SJSA1 (cell line): ENCODE data around the gene ZNF383. TPM values are rescaled to one million over a fixed set of nuclear protein-coding genes. Genes with fewer than 3 reads are reported as not detected.
"Not testable (repeated sequence)": the region's sequence is repeated elsewhere in the genome, so short reads cannot be mapped to it uniquely, and the experiment has no call there.

Source experiments
- DNase-seq, 2 experiments: peaks; one replicate each; pipeline ENCODE4 v3.0.0-alpha.2; 2015 to 2020; ENCODE audit warnings: low spot score in 2 of 2, low read depth in 1 of 2
- H3K27ac ChIP-seq: fragments of 250-450 bp; sonication (Bioruptor Pico); 2 replicates; pipeline ENCODE4 v1.5.1; 2020; ENCODE audit warnings: mild to moderate bottlenecking, moderate library complexity
- H3K27me3 ChIP-seq: fragments of 250-450 bp; sonication (Bioruptor Pico); replicated peaks from 2 replicates; pipeline ENCODE4 v1.5.1; 2020; ENCODE audit warnings: mild to moderate bottlenecking, moderate library complexity
- H3K36me3 ChIP-seq: fragments of 250-450 bp; sonication (Bioruptor Pico); 2 replicates; pipeline ENCODE4 v1.5.1; 2020; ENCODE audit warnings: mild to moderate bottlenecking
- H3K4me1 ChIP-seq: fragments of 250-450 bp; sonication (Bioruptor Pico); replicated peaks from 2 replicates; pipeline ENCODE4 v1.6.1; 2021; ENCODE audit warnings: mild to moderate bottlenecking
- H3K4me3 ChIP-seq: fragments of 250-450 bp; sonication (Bioruptor Pico); 2 replicates; pipeline ENCODE4 v1.5.1; 2020; ENCODE audit warnings: mild to moderate bottlenecking
- H3K9me3 ChIP-seq: fragments of 250-450 bp; sonication (Bioruptor Pico); replicated peaks from 2 replicates; pipeline ENCODE4 v1.5.1; 2020; ENCODE audit warnings: mild to moderate bottlenecking
- total RNA-seq: library from RNA; depleted of rRNA; stranded (reverse); fragments of >200 nt; shearing (Covaris generic); gene quantifications from 2 replicates; pipeline ENCODE4 v1.2.3, GENCODE V29; 2014; rRNA removed

ZNF383 gene
- total RNA-seq, 1 experiment from 2014 or later, result 1.5 TPM

DNA sequence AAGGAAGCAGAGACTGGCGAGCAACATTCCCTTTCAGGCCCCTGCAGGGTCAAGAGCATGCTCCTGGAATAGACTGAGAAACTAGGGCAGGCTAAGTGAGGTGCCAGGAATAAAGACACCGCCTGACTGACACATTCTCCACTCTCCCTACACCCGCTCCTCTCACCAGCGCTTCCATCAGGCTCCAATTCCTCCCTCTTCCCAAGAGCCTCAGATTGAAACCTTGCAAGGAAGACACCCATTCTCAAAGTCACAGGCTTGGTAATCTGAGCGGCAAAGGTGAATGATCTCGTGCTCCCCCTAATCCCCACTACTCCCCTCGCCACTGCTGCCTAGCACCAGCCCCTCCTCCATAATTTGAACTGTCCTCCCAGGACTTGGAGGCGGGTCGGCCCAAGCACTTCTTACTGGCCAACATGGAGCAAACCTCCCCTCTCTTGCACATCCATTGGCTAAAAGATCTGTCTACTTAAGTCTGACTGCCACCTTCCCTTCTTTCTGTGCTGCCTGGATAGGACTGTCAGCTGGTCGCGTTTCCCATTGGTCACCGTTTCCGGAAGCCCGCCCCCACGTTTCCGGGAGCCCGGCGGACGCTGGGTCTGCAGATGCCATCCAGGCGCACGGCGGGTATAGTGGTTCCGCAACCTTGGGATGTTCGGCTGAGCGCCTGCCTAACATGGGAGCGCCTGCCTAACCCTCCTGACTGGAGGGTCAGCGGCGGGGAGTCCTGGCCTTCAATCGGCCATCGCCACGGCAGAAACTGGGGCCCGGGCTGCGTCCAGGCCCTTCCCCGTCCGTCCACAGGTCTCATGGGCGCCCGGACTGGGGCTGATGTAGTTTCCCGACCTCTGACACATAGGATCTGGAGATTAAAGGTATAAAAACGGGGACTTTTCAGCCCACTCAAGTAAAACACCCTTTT lies 33.6 kb downstream of the ZNF383 start:
- Histone ChIP-seq H3K36me3 (no peaks in the 10 kb centered on the region), H3K4me3 (no peak overlapping the region), H3K27ac (no peak overlapping the region), H3K9me3 (peaks cover 6% of the 10 kb centered on the region; the same call in 1 of the 2 replicates), H3K4me1 (no peaks in the 10 kb centered on the region), H3K27me3 (no peaks in the 10 kb centered on the region)
- no peak for DNase-seq

DNA sequence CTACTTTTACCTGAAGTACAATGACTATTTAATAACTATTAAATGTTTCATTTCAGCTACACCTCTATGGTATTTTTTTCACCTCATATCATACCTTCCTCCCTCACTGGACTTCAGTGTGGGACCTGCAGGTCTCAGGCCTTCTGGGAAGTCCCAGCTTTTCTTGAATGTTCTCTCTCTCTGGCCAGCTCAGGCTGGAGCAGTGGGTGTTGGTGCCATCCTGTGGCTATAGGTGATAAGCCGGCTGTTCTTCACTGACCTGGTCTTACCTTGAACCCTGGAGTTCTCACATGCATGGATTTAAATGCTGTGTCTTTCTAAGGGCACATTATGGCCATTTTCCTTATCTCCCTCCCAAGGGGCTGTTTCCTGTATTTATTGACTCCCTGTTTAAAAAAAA lies 45.0 kb downstream of the ZNF383 start:
- not testable (repeated sequence) for H3K27ac ChIP-seq, H3K9me3 ChIP-seq, H3K4me3 ChIP-seq, H3K27me3 ChIP-seq, H3K36me3 ChIP-seq, H3K4me1 ChIP-seq, DNase-seq

DNA sequence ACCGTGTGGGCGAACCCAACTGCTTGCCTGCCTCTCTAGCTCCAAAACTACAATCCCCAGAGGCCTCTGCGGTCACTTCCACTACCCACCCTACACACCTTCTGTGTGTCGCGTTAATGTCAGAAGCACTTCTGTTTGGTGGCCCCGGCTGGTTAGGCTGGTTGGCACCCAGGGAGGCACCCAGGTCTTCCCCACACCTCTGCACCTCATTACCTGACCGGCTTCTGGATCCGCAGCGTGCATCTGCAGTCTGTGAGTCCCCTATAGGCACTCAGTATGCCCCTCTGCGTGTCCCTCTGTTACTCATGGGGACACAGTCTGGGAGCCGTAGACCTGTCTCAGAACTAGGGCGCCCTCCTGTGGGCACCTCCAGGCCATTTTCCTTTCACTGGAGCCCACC lies 49.0 kb downstream of the ZNF383 start:
- not testable (repeated sequence) for H3K27me3 ChIP-seq, H3K9me3 ChIP-seq, H3K4me3 ChIP-seq, H3K4me1 ChIP-seq, DNase-seq, H3K27ac ChIP-seq, H3K36me3 ChIP-seq

DNA sequence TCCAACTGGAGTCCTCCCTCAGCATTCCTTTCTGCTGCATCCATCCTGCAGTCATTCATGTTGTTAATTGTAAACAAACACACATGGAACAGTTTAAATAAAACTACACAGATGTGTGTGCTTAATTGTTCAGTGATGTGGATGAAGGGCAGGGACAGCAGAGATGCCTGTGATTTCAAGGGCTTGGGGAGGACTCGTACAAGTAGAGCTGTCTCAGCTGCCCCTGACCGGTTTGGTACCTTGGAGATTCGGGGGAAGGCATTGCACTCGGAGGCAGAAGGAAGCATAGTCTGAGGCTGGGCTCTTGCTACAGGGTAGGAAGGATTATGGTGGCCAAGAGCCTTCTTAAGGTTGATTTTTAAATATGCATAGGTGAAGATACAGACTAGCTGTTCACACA lies 49.7 kb downstream of the ZNF383 start:
- H3K9me3 ChIP-seq, H3K27ac ChIP-seq, H3K27me3 ChIP-seq, H3K4me3 ChIP-seq, DNase-seq, H3K36me3 ChIP-seq, H3K4me1 ChIP-seq: not testable (repeated sequence)

DNA sequence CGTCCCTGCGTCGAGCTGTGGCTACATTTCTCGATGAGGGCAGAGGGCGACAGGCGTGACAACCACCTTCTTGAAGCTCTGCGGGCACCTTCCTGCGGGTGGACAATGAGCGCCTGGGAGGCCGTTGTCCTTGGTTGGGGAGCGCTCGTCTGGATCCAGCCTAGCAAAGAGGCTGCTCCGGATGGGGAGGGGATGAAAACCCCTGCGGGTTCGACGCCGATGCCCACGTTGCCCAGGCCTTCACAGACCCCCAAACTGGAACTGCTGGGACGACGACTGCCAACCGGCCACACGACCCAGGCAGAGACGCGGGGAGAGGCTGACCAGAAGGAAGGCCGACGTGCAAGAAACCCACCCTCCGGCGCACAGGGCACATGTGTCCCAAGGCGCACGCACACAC lies 62.6 kb downstream of the ZNF383 start:
- H3K4me1 ChIP-seq, H3K4me3 ChIP-seq, DNase-seq, H3K9me3 ChIP-seq, H3K27me3 ChIP-seq, H3K36me3 ChIP-seq, H3K27ac ChIP-seq: not testable (repeated sequence)

DNA sequence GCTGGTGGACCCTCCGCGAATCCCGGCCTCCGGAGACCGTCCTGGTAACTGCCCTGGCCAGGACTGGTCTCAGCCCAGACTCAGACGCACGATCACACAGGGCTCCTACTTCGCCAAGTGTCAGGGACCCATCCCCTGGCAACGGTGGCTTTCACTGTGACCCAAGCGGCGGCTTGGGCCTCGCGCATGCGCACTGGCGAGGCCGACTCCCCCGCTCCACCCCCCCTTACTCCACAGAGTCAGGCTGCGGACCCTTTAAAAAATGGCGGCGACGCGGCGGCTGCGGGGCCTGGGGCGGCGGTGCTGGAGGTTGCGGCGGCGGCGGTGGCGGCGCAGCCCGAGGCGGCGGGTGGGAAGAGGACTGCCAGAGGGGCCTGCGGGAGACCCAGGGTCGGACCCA lies 66.0 kb downstream of the ZNF383 start:
- not testable (repeated sequence) for H3K27ac ChIP-seq

DNA sequence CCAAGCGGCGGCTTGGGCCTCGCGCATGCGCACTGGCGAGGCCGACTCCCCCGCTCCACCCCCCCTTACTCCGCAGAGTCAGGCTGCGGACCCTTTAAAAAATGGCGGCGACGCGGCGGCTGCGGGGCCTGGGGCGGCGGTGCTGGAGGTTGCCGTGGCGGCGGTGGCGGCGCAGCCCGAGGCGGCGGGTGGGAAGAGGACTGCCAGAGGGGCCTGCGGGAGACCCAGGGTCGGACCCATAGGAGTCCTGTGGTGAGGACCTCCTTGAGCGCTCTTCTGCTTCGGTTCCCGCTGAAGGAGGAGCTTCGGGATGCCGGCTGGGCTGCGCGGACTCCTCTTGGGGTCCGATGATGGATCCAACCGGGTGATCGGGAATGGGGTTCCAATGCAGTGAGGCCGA lies 71.2 kb downstream of the ZNF383 start:
- not testable (repeated sequence) for H3K4me1 ChIP-seq, H3K36me3 ChIP-seq, H3K4me3 ChIP-seq, H3K27ac ChIP-seq, H3K27me3 ChIP-seq, H3K9me3 ChIP-seq
- DNase-seq, result peak in 1 of 2 experiments; percentile 80

More for the DNA sequence above, 66.0 kb downstream of the ZNF383 start:
- H3K4me1 ChIP-seq, H3K36me3 ChIP-seq, H3K4me3 ChIP-seq, H3K27me3 ChIP-seq, DNase-seq, H3K9me3 ChIP-seq: not testable (repeated sequence)

DNA sequence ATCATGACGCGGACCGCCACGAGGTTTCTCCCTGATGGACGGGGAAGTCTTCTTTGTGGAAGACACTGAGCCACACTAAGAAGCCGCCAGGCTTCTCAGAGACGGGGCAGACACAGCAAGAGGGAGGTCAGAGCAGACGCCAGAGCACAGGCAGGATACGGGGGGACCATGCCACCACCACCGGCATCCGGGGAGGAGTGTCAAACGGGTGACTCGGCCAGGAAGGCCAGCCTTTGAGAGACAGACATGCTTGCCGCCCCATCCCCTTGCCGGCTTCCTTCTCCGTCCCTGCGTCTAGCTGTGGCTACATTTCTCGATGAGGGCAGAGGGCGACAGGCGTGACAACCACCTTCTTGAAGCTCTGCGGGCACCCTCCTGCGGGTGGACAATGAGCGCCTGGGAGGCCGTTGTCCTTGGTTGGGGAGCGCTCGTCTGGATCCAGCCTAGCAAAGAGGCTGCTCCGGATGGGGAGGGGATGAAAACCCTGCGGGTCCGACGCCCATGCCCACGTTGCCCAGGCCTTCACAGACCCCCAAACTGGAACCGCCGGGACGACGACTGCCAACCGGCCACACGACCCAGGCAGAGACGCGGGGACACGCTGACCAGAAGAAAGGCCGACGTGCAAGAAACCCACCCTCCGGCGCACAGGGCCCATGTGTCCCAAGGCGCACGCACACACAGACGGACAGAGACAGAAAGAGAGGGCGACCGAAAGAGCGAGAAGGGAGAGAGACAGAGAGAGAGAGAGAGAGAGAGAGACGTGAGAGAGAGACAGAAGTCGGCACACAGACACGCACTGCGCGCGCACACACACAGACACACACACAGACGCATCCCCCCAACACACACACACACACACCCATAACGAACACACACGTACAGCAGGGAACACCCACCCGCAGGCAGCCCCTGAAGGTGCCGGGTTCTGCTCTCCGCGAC lies 75.3 kb downstream of the ZNF383 start:
- DNase-seq, result peak in 1 of 2 experiments; percentile 93

DNA sequence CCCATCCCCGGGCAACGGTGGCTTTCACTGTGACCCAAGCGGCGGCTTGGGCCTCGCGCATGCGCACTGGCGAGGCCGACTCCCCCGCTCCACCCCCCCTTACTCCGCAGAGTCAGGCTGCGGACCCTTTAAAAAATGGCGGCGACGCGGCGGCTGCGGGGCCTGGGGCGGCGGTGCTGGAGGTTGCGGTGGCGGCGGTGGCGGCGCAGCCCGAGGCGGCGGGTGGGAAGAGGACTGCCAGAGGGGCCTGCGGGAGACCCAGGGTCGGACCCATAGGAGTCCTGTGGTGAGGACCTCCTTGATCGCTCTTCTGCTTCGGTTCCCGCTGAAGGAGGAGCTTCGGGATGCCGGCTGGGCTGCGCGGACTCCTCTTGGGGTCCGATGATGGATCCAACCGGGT lies 76.2 kb downstream of the ZNF383 start:
- not testable (repeated sequence) for H3K36me3 ChIP-seq, H3K27ac ChIP-seq, H3K4me1 ChIP-seq, H3K9me3 ChIP-seq, H3K27me3 ChIP-seq, H3K4me3 ChIP-seq
- DNase-seq, result peak in 1 of 2 experiments; percentile 26

More for the DNA sequence above, 75.3 kb downstream of the ZNF383 start:
- H3K4me1 ChIP-seq, H3K27me3 ChIP-seq, H3K9me3 ChIP-seq, H3K36me3 ChIP-seq, H3K4me3 ChIP-seq, H3K27ac ChIP-seq: not testable (repeated sequence)

Other genes with a start within 250 kb of the ZNF383 start
- gene ZNF420, start 139.8 kb upstream of the ZNF383 start, total RNA-seq, result 0.18 TPM in 1 of 2 replicates, not detected in the other
- gene ZNF585A, start 45.5 kb upstream of the ZNF383 start, total RNA-seq, result 1.4 TPM in 1 of 2 replicates, not detected in the other
- gene ZNF585B, start 7.7 kb upstream of the ZNF383 start, total RNA-seq, result 0.91 and 1.8 TPM in 2 replicates
- 1.8 and 4.9 TPM in 2 replicates for gene ZNF527, start 152.9 kb downstream of the ZNF383 start, total RNA-seq
- 1.5 and 3.1 TPM in 2 replicates for gene ZNF569, start 249.2 kb downstream of the ZNF383 start, total RNA-seq